GM23338 (cell line): ENCODE measurements around the gene ADGRB3. TPM values are rescaled to one million over a fixed set of nuclear protein-coding genes. Genes with fewer than 3 reads are reported as not detected.

ENCODE experiments used
- ATAC-seq: fragments of 200-7000 bp; cut with Tn5 transposase; 3 replicates; pipeline ENCODE4 v1.9.1; 2020
- DNase-seq: peaks from one replicate; pipeline ENCODE4 v3.0.0-alpha.2; 2015; ENCODE audit warnings: low spot score
- H2AFZ ChIP-seq: fragments of 200-600 bp; sonication (generic); 2 replicates; pipeline ENCODE4 v1.8.0; 2016; ENCODE audit warnings: antibody characterized with exemption, mild to moderate bottlenecking, moderate library complexity
- H3F3A ChIP-seq: fragments of 200-600 bp; sonication (generic); replicated peaks from 2 replicates; pipeline ENCODE4 v1.8.0; 2017; ENCODE audit warnings: antibody characterized with exemption, mixed run types, low read depth
- H3K27ac ChIP-seq: fragments of 200-600 bp; sonication (generic); 2 replicates; pipeline ENCODE4 v1.6.1; 2016; ENCODE audit warnings: low read depth
- H3K27me3 ChIP-seq: fragments of 200-600 bp; sonication (generic); 2 replicates; pipeline ENCODE4 v1.8.0; 2016; ENCODE audit warnings: mild to moderate bottlenecking, mixed run types, moderate library complexity; ENCODE audit not compliant: insufficient read depth
- H3K36me3 ChIP-seq: fragments of 200-600 bp; sonication (generic); 2 replicates; pipeline ENCODE4 v1.8.0; 2016; ENCODE audit warnings: mild to moderate bottlenecking; ENCODE audit not compliant: insufficient read depth
- H3K4me1 ChIP-seq: fragments of 200-600 bp; sonication (generic); 2 replicates; pipeline ENCODE4 v1.8.0; 2016; ENCODE audit warnings: mild to moderate bottlenecking, moderate library complexity; ENCODE audit not compliant: insufficient read depth
- H3K4me2 ChIP-seq: fragments of 200-600 bp; sonication (generic); 2 replicates; pipeline ENCODE4 v1.7.1; 2017; ENCODE audit warnings: mixed run types
- H3K4me3 ChIP-seq: fragments of 200-600 bp; sonication (generic); 2 replicates; pipeline ENCODE4 v1.6.1; 2016; ENCODE audit warnings: mixed run types
- H3K79me2 ChIP-seq: fragments of 200-600 bp; sonication (generic); replicated peaks from 2 replicates; pipeline ENCODE4 v1.8.0; 2017; ENCODE audit warnings: mild to moderate bottlenecking; ENCODE audit not compliant: insufficient read depth
- H3K9me2 ChIP-seq: fragments of 200-600 bp; sonication (generic); 2 replicates; pipeline ENCODE4 v1.8.0; 2017; ENCODE audit not compliant: insufficient read depth
- H4K20me1 ChIP-seq: fragments of 200-600 bp; sonication (generic); replicated peaks from 2 replicates; pipeline ENCODE4 v1.8.0; 2017; ENCODE audit warnings: mild to moderate bottlenecking; ENCODE audit not compliant: insufficient read depth
- H3K27ac Mint-ChIP-seq: 2 replicates; pipeline ENCODE4 v1.8.0; 2020; ENCODE audit warnings: inconsistent platforms, mild to moderate bottlenecking, moderate library complexity, mixed read lengths
- H3K27me3 Mint-ChIP-seq: 3 replicates; pipeline ENCODE4 v1.8.0; 2022; ENCODE audit warnings: low read depth, mild to moderate bottlenecking, moderate library complexity, mixed read lengths, inconsistent platforms; ENCODE audit not compliant: insufficient read depth, poor library complexity
- H3K36me3 Mint-ChIP-seq: 3 replicates; pipeline ENCODE4 v1.8.0; 2021; ENCODE audit warnings: low read depth, mild to moderate bottlenecking, inconsistent platforms, moderate library complexity, mixed read lengths
- H3K4me1 Mint-ChIP-seq: 3 replicates; pipeline ENCODE4 v1.8.0; 2020; ENCODE audit warnings: mild to moderate bottlenecking, inconsistent platforms, mixed read lengths
- H3K4me3 Mint-ChIP-seq: 3 replicates; pipeline ENCODE4 v1.8.0; 2021; ENCODE audit warnings: moderate library complexity, mild to moderate bottlenecking, inconsistent platforms, mixed read lengths
- H3K9me3 Mint-ChIP-seq: 3 replicates; pipeline ENCODE4 v1.8.0; 2020; ENCODE audit warnings: moderate library complexity, mild to moderate bottlenecking, inconsistent platforms, mixed read lengths
- CREB1 ChIP-seq: fragments of 250-450 bp; sonication (Bioruptor Pico); IDR thresholded peaks from 2 replicates; pipeline ENCODE4 v1.5.0; 2020; ENCODE audit warnings: low read depth, mild to moderate bottlenecking, moderate library complexity
- EZH2 ChIP-seq: fragments of 200-600 bp; sonication (generic); IDR thresholded peaks from one replicate; pipeline ENCODE4 v1.8.0; 2017; ENCODE audit warnings: antibody characterized with exemption, mild to moderate bottlenecking, low read depth; ENCODE audit not compliant: unreplicated experiment
- EZH2phosphoT487 ChIP-seq: fragments of 200-600 bp; sonication (generic); IDR thresholded peaks from one replicate; pipeline ENCODE4 v1.8.1; 2018; ENCODE audit warnings: antibody characterized with exemption; ENCODE audit not compliant: unreplicated experiment
- JUNB ChIP-seq: IDR thresholded peaks from one replicate; pipeline ENCODE4 v1.6.1; 2016; ENCODE audit warnings: antibody characterized with exemption; ENCODE audit not compliant: unreplicated experiment
- NANOG ChIP-seq: IDR thresholded peaks from 2 replicates; pipeline ENCODE4 v1.6.1; 2016; ENCODE audit warnings: antibody characterized with exemption, borderline replicate concordance
- STAT1 ChIP-seq: IDR thresholded peaks from one replicate; pipeline ENCODE4 v1.6.1; 2016; ENCODE audit warnings: antibody characterized with exemption; ENCODE audit not compliant: unreplicated experiment
- ZNF114 ChIP-seq: fragments of 250-450 bp; sonication (Bioruptor Pico); IDR thresholded peaks from 2 replicates; pipeline ENCODE4 v1.5.0; 2020; ENCODE audit warnings: mild to moderate bottlenecking, moderate library complexity
- ZNF331 ChIP-seq: fragments of 250-450 bp; sonication (Bioruptor Pico); IDR thresholded peaks from 2 replicates; pipeline ENCODE4 v1.5.0; 2020; ENCODE audit warnings: low read depth, mild to moderate bottlenecking, moderate library complexity
- polyA plus RNA-seq: library from polyadenylated mRNA; unstranded; fragments of >200 nt; fragmentation: Nextera tagmentation; extraction: Ambion mirVana; gene quantifications from 2 replicates; pipeline ENCODE4 v1.2.1, GENCODE V29; 2016
- total RNA-seq: library from RNA; depleted of rRNA; stranded (reverse); fragments of >200 nt; shearing (Covaris generic); gene quantifications from 2 replicates; pipeline ENCODE4 v1.2.3, GENCODE V29; 2014
- TF ChIP-seq, protein P1 (sequence below): fragments of 250-450 bp; sonication (Bioruptor Pico); IDR thresholded peaks from 2 replicates; pipeline ENCODE4 v1.5.0; 2020; ENCODE audit warnings: mild to moderate bottlenecking, moderate library complexity
- TF ChIP-seq, protein P2 (sequence below): IDR thresholded peaks from 2 replicates; pipeline ENCODE4 v1.6.1; 2016; ENCODE audit warnings: antibody characterized with exemption
- TF ChIP-seq, protein P3 (sequence below), 2 experiments: fragments of 200-600 bp in 1 of 2; sonication (generic) in 1 of 2; conservative IDR thresholded peaks; 2 replicates each; pipeline versions ENCODE4 v1.5.1 to v1.6.1; 2016 to 2017; ENCODE audit warnings: antibody characterized with exemption in 2 of 2, low read depth in 2 of 2, mild to moderate bottlenecking in 2 of 2, moderate library complexity in 1 of 2

Gene ADGRB3
- total and polyA plus RNA-seq, 2 experiments from 2014 or later, result 0.92 to 4.0 TPM

DNA sequence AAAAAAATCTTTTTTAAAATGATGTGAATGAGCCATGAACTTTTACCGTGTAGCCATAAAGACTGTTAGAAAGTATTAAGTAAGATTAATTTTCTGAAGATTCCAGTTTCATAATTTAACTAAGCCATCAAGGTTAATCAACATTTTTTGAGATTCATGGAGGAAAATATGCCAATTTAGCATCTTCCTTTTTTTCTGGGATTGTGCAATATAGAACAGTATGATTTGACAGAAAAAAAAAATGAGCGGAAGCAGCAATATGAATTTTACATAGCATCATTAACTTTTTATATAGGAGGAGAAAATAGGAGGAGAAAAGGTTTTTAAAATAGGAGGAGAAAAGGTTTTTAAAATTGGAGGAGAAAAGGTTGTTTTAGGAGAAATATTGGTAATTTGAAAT lies 306.3 kb downstream of the ADGRB3 start:
- Mint-ChIP-seq H3K36me3 (no peaks in the 10 kb centered on the region), H3K27me3 (no peaks in the 10 kb centered on the region), H3K4me3 (no peak overlapping the region), H3K4me1 (no peaks in the 10 kb centered on the region), H3K9me3 (no peaks in the 10 kb centered on the region), H3K27ac (no peak overlapping the region)
- no peaks in the 10 kb centered on the region for H3K27me3 ChIP-seq
- DNase-seq (no peak), ATAC-seq (no peak)
- no peak overlapping the region for H2AFZ ChIP-seq
- no peaks in the 10 kb centered on the region for H3K36me3 ChIP-seq
- H3K4me2 ChIP-seq, result no peak overlapping the region
- no peaks in the 10 kb centered on the region for H3K9me2 ChIP-seq
- H3K4me3 ChIP-seq, result no peak overlapping the region
- no peaks in the 10 kb centered on the region for H3K4me1 ChIP-seq
- no peak overlapping the region for H3K27ac ChIP-seq
- no peaks in the 10 kb centered on the region for H3K79me2 ChIP-seq
- no peaks in the 10 kb centered on the region for H3F3A ChIP-seq
- no peak for TF ChIP-seq NANOG
- TF ChIP-seq EZH2, result no peak
- no peak for TF ChIP-seq ZNF114
- TF ChIP-seq, protein P1, sequence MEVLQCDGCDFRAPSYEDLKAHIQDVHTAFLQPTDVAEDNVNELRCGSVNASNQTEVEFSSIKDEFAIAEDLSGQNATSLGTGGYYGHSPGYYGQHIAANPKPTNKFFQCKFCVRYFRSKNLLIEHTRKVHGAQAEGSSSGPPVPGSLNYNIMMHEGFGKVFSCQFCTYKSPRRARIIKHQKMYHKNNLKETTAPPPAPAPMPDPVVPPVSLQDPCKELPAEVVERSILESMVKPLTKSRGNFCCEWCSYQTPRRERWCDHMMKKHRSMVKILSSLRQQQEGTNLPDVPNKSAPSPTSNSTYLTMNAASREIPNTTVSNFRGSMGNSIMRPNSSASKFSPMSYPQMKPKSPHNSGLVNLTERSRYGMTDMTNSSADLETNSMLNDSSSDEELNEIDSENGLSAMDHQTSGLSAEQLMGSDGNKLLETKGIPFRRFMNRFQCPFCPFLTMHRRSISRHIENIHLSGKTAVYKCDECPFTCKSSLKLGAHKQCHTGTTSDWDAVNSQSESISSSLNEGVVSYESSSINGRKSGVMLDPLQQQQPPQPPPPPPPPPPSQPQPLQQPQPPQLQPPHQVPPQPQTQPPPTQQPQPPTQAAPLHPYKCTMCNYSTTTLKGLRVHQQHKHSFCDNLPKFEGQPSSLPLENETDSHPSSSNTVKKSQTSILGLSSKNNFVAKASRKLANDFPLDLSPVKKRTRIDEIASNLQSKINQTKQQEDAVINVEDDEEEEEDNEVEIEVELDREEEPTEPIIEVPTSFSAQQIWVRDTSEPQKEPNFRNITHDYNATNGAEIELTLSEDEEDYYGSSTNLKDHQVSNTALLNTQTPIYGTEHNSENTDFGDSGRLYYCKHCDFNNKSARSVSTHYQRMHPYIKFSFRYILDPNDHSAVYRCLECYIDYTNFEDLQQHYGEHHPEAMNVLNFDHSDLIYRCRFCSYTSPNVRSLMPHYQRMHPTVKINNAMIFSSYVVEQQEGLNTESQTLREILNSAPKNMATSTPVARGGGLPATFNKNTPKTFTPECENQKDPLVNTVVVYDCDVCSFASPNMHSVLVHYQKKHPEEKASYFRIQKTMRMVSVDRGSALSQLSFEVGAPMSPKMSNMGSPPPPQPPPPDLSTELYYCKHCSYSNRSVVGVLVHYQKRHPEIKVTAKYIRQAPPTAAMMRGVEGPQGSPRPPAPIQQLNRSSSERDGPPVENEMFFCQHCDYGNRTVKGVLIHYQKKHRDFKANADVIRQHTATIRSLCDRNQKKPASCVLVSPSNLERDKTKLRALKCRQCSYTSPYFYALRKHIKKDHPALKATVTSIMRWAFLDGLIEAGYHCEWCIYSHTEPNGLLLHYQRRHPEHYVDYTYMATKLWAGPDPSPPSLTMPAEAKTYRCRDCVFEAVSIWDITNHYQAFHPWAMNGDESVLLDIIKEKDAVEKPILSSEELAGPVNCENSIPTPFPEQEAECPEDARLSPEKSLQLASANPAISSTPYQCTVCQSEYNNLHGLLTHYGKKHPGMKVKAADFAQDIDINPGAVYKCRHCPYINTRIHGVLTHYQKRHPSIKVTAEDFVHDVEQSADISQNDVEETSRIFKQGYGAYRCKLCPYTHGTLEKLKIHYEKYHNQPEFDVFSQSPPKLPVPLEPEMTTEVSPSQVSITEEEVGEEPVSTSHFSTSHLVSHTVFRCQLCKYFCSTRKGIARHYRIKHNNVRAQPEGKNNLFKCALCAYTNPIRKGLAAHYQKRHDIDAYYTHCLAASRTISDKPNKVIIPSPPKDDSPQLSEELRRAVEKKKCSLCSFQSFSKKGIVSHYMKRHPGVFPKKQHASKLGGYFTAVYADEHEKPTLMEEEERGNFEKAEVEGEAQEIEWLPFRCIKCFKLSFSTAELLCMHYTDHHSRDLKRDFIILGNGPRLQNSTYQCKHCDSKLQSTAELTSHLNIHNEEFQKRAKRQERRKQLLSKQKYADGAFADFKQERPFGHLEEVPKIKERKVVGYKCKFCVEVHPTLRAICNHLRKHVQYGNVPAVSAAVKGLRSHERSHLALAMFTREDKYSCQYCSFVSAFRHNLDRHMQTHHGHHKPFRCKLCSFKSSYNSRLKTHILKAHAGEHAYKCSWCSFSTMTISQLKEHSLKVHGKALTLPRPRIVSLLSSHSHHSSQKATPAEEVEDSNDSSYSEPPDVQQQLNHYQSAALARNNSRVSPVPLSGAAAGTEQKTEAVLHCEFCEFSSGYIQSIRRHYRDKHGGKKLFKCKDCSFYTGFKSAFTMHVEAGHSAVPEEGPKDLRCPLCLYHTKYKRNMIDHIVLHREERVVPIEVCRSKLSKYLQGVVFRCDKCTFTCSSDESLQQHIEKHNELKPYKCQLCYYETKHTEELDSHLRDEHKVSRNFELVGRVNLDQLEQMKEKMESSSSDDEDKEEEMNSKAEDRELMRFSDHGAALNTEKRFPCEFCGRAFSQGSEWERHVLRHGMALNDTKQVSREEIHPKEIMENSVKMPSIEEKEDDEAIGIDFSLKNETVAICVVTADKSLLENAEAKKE (CRISPR knock-in tag), result no peak
- TF ChIP-seq EZH2phosphoT487, result no peak
- no peak for TF ChIP-seq CREB1
- TF ChIP-seq, protein P2, sequence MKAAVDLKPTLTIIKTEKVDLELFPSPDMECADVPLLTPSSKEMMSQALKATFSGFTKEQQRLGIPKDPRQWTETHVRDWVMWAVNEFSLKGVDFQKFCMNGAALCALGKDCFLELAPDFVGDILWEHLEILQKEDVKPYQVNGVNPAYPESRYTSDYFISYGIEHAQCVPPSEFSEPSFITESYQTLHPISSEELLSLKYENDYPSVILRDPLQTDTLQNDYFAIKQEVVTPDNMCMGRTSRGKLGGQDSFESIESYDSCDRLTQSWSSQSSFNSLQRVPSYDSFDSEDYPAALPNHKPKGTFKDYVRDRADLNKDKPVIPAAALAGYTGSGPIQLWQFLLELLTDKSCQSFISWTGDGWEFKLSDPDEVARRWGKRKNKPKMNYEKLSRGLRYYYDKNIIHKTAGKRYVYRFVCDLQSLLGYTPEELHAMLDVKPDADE, result no peak
- TF ChIP-seq ZNF331 (CRISPR knock-in tag), result no peak
- no peak for TF ChIP-seq STAT1
- TF ChIP-seq JUNB, result no peak
- TF ChIP-seq, protein P3, sequence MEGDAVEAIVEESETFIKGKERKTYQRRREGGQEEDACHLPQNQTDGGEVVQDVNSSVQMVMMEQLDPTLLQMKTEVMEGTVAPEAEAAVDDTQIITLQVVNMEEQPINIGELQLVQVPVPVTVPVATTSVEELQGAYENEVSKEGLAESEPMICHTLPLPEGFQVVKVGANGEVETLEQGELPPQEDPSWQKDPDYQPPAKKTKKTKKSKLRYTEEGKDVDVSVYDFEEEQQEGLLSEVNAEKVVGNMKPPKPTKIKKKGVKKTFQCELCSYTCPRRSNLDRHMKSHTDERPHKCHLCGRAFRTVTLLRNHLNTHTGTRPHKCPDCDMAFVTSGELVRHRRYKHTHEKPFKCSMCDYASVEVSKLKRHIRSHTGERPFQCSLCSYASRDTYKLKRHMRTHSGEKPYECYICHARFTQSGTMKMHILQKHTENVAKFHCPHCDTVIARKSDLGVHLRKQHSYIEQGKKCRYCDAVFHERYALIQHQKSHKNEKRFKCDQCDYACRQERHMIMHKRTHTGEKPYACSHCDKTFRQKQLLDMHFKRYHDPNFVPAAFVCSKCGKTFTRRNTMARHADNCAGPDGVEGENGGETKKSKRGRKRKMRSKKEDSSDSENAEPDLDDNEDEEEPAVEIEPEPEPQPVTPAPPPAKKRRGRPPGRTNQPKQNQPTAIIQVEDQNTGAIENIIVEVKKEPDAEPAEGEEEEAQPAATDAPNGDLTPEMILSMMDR (conservative IDR thresholded peaks at IDR 0.05; ENCODE audit: low read depth in 2 of 2), result no peak
- no peaks in the 10 kb centered on the region for H4K20me1 ChIP-seq
